ENCODE results near the gene FIGLA.

Gene FIGLA

GRCh38 chr2:70775141-70775540 is 15.3 kb downstream of the FIGLA start:
- H3K4me1 Mint-ChIP-seq: no peaks in the 10 kb centered on the region
- H3K27me3 Mint-ChIP-seq: peaks cover 61% of the 10 kb centered on the region
- H3K27ac Mint-ChIP-seq: no peak overlapping the region
- DNase-seq: no peak
- no peaks in the 10 kb centered on the region for H3K36me3 Mint-ChIP-seq
- CTCF ChIA-PET: interaction anchor here (0.7 to 1.9 kb wide), 5 partner anchors 13 to 145 kb away, joined by 3 to 5 read pairs (median 3); partner anchors contain the start of gene FIGLA
- H3K4me3 Mint-ChIP-seq: no peak overlapping the region
- H3K9me3 Mint-ChIP-seq: no peaks in the 10 kb centered on the region

GRCh38 chr2:70772486-70773155 is 17.8 kb downstream of the FIGLA start:
- DNase-seq: no peak
- peaks cover 69% of the 10 kb centered on the region for H3K27me3 Mint-ChIP-seq
- H3K4me1 Mint-ChIP-seq: peaks cover 6% of the 10 kb centered on the region
- CTCF ChIA-PET: interaction anchor here (1.2 kb wide), 1 partner anchor 12 kb away, joined by 3 read pairs; no protein-coding TSS in a partner anchor
- H3K9me3 Mint-ChIP-seq: no peaks in the 10 kb centered on the region
- no peaks in the 10 kb centered on the region for H3K36me3 Mint-ChIP-seq
- no peak overlapping the region for H3K4me3 Mint-ChIP-seq
- no peak overlapping the region for H3K27ac Mint-ChIP-seq

- Mint-ChIP-seq H3K4me1 (peaks cover 12% of the 10 kb centered on the region), H3K4me3 (no peak overlapping the region), H3K27ac (no peak overlapping the region), H3K9me3 (no peaks in the 10 kb centered on the region), H3K27me3 (peaks cover 79% of the 10 kb centered on the region), H3K36me3 (no peaks in the 10 kb centered on the region)
- DNase-seq: no peak
- CTCF ChIA-PET: interaction anchor here (0.6 to 1.1 kb wide), 2 partner anchors 14 to 443 kb away, joined by 3 to 4 read pairs; no protein-coding TSS in a partner anchor
These were observed 19.0 kb downstream of the FIGLA start for GRCh38 chr2:70771446-70771845.

GRCh38 chr2:70769450-70769849 is 21.0 kb downstream of the FIGLA start:
- Mint-ChIP-seq H3K9me3 (no peaks in the 10 kb centered on the region), H3K27ac (no peak overlapping the region), H3K27me3 (peaks cover 69% of the 10 kb centered on the region), H3K4me1 (peaks cover 17% of the 10 kb centered on the region), H3K36me3 (no peaks in the 10 kb centered on the region), H3K4me3 (peak overlapping the region; percentile 54)
- CTCF ChIA-PET: interaction anchor here (0.7 to 2.9 kb wide), 11 partner anchors 8 to 197 kb away, joined by 3 to 18 read pairs (median 3); no protein-coding TSS in a partner anchor
- DNase-seq: no peak

GRCh38 chr2:70768590-70769085 is 21.8 kb downstream of the FIGLA start:
- no peaks in the 10 kb centered on the region for H3K36me3 Mint-ChIP-seq
- no peak overlapping the region for H3K27ac Mint-ChIP-seq
- CTCF ChIA-PET: interaction anchor here (0.6 to 2.9 kb wide), 16 partner anchors 9 to 465 kb away, joined by 3 to 18 read pairs (median 4); no protein-coding TSS in a partner anchor
- peaks cover 69% of the 10 kb centered on the region for H3K27me3 Mint-ChIP-seq
- peak overlapping the region; percentile 54 for H3K4me3 Mint-ChIP-seq
- DNase-seq: no peak
- H3K9me3 Mint-ChIP-seq: no peaks in the 10 kb centered on the region
- H3K4me1 Mint-ChIP-seq: peaks cover 17% of the 10 kb centered on the region

GRCh38 chr2:70767699-70768589 is 22.5 kb downstream of the FIGLA start, which contains the start of gene ADD2:
ADD2 (minus strand) TSS chr2:70768200; CDS start chr2:70706408, 61,792 bp downstream.
- CTCF ChIA-PET: interaction anchor here (0.6 to 2.9 kb wide), 14 partner anchors 9 to 464 kb away, joined by 3 to 18 read pairs (median 4); no protein-coding TSS in a partner anchor
- DNase-seq: peak; percentile 64
- Mint-ChIP-seq H3K27me3 (peaks cover 62% of the 10 kb centered on the region), H3K4me3 (peak within 1 kb of the TSS; percentile 84), H3K36me3 (no peaks in the 10 kb centered on the region), H3K4me1 (peaks cover 17% of the 10 kb centered on the region), H3K27ac (peak within 1 kb of the TSS; percentile 83), H3K9me3 (no peaks in the 10 kb centered on the region)

- CTCF ChIA-PET: interaction anchor here (1.4 to 2.9 kb wide), 3 partner anchors 8 to 463 kb away, joined by 4 to 18 read pairs (median 7); no protein-coding TSS in a partner anchor
- peak; percentile 33 for DNase-seq
- Mint-ChIP-seq H3K27me3 (peaks cover 60% of the 10 kb centered on the region), H3K4me3 (peak overlapping the region; percentile 84), H3K27ac (peak overlapping the region; percentile 76), H3K36me3 (no peaks in the 10 kb centered on the region), H3K9me3 (no peaks in the 10 kb centered on the region), H3K4me1 (peaks cover 17% of the 10 kb centered on the region)
These were observed 23.3 kb downstream of the FIGLA start for GRCh38 chr2:70767079-70767698.

GRCh38 chr2:70766357-70767078 is 23.9 kb downstream of the FIGLA start:
- Mint-ChIP-seq H3K4me3 (peak overlapping the region; percentile 84), H3K36me3 (no peaks in the 10 kb centered on the region), H3K4me1 (peaks cover 17% of the 10 kb centered on the region), H3K27me3 (peaks cover 57% of the 10 kb centered on the region), H3K27ac (no peak overlapping the region), H3K9me3 (no peaks in the 10 kb centered on the region)
- CTCF ChIA-PET: no interaction called here
- no peak for DNase-seq

GRCh38 chr2:70765507-70765906 is 24.9 kb downstream of the FIGLA start:
- no peak for DNase-seq
- peaks cover 17% of the 10 kb centered on the region for H3K4me1 Mint-ChIP-seq
- CTCF ChIA-PET: no interaction called here
- no peaks in the 10 kb centered on the region for H3K9me3 Mint-ChIP-seq
- H3K27me3 Mint-ChIP-seq: peaks cover 49% of the 10 kb centered on the region
- H3K4me3 Mint-ChIP-seq: no peak overlapping the region
- no peaks in the 10 kb centered on the region for H3K36me3 Mint-ChIP-seq
- no peak overlapping the region for H3K27ac Mint-ChIP-seq

GRCh38 chr2:70759446-70759845 is 31.0 kb downstream of the FIGLA start:
- Mint-ChIP-seq H3K4me3 (no peak overlapping the region), H3K36me3 (no peaks in the 10 kb centered on the region), H3K27ac (no peak overlapping the region), H3K9me3 (no peaks in the 10 kb centered on the region), H3K4me1 (no peaks in the 10 kb centered on the region), H3K27me3 (peaks cover 7% of the 10 kb centered on the region)
- no peak for DNase-seq
- CTCF ChIA-PET: interaction anchor here (0.8 kb wide), 1 partner anchor 9 kb away, joined by 4 read pairs; the partner anchor contains the start of gene ADD2

GRCh38 chr2:70757966-70758365 is 32.5 kb downstream of the FIGLA start:
- no peak for DNase-seq
- H3K4me1 Mint-ChIP-seq: no peaks in the 10 kb centered on the region
- no peaks in the 10 kb centered on the region for H3K36me3 Mint-ChIP-seq
- H3K27ac Mint-ChIP-seq: no peak overlapping the region
- H3K9me3 Mint-ChIP-seq: no peaks in the 10 kb centered on the region
- CTCF ChIA-PET: no interaction called here
- no peaks in the 10 kb centered on the region for H3K27me3 Mint-ChIP-seq
- H3K4me3 Mint-ChIP-seq: no peak overlapping the region

GRCh38 chr2:70757360-70757759 is 33.1 kb downstream of the FIGLA start:
- Mint-ChIP-seq H3K36me3 (no peaks in the 10 kb centered on the region), H3K4me3 (no peak overlapping the region), H3K27me3 (no peaks in the 10 kb centered on the region), H3K4me1 (no peaks in the 10 kb centered on the region), H3K9me3 (no peaks in the 10 kb centered on the region), H3K27ac (no peak overlapping the region)
- CTCF ChIA-PET: no interaction called here
- DNase-seq: no peak

GRCh38 chr2:70756128-70756527 is 34.3 kb downstream of the FIGLA start:
- DNase-seq: no peak
- H3K4me1 Mint-ChIP-seq: no peaks in the 10 kb centered on the region
- H3K27ac Mint-ChIP-seq: no peak overlapping the region
- no peak overlapping the region for H3K4me3 Mint-ChIP-seq
- H3K27me3 Mint-ChIP-seq: no peaks in the 10 kb centered on the region
- no peaks in the 10 kb centered on the region for H3K36me3 Mint-ChIP-seq
- CTCF ChIA-PET: no interaction called here
- H3K9me3 Mint-ChIP-seq: no peaks in the 10 kb centered on the region
